22Rv1 (cell line): ENCODE measurements around the gene C1orf146.

Experiments used
- CTCF ChIP-seq: fragments of 450-650 bp; IDR thresholded peaks from 2 replicates; pipeline ENCODE4 v1.5.1; 2017; ENCODE audit warnings: mild to moderate bottlenecking
- ZFX ChIP-seq: fragments of 450-650 bp; IDR thresholded peaks from 2 replicates; pipeline ENCODE4 v1.6.1; 2017; ENCODE audit warnings: antibody characterized with exemption, borderline replicate concordance

- TF ChIP-seq CTCF, result no peak
- TF ChIP-seq ZFX, result no peak
Measured at GRCh38 chr1:92186081-92186480, 31.6 kb upstream of the C1orf146 start.
